Thyroid gland (tissue), 4 donors: Measurements from ENCODE around the gene DCLK3.

ENCODE experiments used
- POLR2A ChIP-seq, 2 donors: fragments of 450-650 bp; IDR thresholded peaks; one replicate each; pipeline ENCODE4 v1.6.1; 2017; ENCODE audit warnings: antibody characterized with exemption in 2 of 2, mild to moderate bottlenecking in 2 of 2, moderate library complexity in 1 of 2
- TF ChIP-seq, protein P1 (sequence below), 6 experiments: fragments of 200-600 bp in 3 of 6; fragments of 450-650 bp in 3 of 6; sonication (generic) in 3 of 6; IDR thresholded peaks; one replicate each; pipeline ENCODE4 v1.5.1; 2016 to 2019; ENCODE audit warnings: antibody characterized with exemption in 6 of 6, mild to moderate bottlenecking in 2 of 6, inconsistent platforms in 1 of 6, moderate library complexity in 1 of 6

DNA sequence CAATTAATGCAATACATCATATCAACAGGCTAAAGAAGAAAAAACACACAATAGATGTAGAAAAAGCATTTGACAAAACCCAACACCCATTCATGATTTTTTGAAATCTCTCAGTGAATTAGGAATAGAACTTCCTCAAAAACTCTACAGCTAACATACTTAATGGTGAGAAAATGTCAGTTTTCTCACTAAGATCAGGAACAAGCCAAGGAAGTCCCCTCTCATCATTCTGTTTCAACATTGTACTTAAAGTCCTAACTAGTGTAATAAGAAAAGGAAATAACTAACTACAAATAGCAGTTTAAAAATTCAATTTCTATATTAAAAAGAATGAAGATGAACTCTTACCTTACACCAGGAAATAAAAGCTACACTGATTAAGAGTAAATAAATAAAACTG, 77.8 kb downstream of the DCLK3 start:
- TF ChIP-seq POLR2A (IDR thresholded peaks at IDR 0.05), result no peak
- TF ChIP-seq, protein P1, sequence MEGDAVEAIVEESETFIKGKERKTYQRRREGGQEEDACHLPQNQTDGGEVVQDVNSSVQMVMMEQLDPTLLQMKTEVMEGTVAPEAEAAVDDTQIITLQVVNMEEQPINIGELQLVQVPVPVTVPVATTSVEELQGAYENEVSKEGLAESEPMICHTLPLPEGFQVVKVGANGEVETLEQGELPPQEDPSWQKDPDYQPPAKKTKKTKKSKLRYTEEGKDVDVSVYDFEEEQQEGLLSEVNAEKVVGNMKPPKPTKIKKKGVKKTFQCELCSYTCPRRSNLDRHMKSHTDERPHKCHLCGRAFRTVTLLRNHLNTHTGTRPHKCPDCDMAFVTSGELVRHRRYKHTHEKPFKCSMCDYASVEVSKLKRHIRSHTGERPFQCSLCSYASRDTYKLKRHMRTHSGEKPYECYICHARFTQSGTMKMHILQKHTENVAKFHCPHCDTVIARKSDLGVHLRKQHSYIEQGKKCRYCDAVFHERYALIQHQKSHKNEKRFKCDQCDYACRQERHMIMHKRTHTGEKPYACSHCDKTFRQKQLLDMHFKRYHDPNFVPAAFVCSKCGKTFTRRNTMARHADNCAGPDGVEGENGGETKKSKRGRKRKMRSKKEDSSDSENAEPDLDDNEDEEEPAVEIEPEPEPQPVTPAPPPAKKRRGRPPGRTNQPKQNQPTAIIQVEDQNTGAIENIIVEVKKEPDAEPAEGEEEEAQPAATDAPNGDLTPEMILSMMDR (IDR thresholded peaks at IDR 0.05), result no peak
